Activated CD4-positive, alpha-beta T cell treated with anti-CD3 and anti-CD28 coated beads, Interleukin-2, amount 50 U/mL, for 48 hours (primary cell): ENCODE measurements around the gene HUNK.
"Not testable (repeated sequence)": the region's sequence is repeated elsewhere in the genome, so short reads cannot be mapped to it uniquely, and the experiment has no call there.

Source experiments
- DNase-seq, 2 experiments: peaks; one replicate each; pipeline ENCODE4 v3.0.0-alpha.2; 2020

HUNK gene

GRCh38 chr21:31871371-31871770, 1.4 kb upstream of the HUNK start:
- DNase-seq, result not testable (repeated sequence)

DNA sequence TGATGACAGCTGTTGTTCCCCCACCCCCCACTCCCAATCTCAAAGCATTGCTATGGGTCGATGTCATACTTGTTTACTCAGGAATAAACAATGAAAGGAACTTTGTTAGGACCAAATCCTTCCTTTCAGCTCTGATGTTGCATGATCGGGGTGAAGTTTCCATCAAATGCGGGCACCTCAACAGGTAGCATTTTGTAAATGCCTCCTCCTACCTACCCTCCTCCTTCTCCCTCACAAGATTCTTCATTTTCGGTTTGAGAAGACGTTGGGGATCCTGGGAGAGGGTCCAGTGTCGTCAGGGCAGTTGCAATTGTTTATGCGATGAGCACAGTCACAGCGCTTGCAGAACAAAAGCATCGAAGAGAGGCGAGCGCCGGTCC, 758 bp upstream of the HUNK start:
- DNase-seq, result no peak

- DNase-seq, result peak in 1 of 2 experiments; percentile 9
These were observed 465 bp downstream of the HUNK start for GRCh38 chr21:31873275-31873695.

DNA sequence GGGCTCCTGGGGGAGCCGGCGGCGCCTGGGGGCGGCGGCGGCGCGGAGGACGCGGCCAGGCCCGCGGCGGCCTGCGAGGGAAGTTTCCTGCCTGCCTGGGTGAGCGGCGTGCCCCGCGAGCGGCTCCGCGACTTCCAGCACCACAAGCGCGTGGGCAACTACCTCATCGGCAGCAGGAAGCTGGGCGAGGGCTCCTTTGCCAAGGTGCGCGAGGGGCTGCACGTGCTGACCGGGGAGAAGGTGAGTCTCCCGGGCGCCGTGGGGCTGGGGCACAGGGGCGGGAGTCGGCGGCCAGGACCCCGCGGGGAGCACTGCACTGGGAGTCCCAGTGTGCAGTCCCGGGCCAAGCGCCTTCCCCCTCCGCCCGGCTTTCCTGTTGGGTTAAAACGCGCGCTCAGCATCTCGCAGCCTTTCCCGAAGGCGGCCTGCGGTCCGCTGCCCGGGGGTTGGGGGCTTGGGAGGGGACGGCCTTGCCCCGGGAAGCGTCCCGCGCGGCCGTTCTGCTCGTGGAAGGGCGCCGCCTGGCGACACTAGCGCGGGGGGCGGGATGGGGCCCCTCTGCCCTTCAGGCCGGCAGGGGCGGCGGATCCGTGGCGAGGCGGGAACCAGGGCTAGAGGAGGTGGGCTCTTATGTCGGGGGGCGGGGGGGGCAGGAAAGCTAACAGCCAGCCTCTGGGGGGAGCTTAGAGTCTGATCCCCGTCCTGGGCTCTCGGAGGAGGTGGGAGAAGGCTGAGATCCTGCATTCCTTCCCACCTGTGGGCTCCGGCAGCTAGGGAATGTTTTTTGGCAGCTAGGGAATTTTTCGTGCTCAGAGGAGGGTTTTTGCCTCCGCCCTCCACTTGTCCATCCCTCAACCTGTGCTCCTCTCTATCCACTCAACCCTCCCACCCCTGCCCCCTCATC, 1.1 kb downstream of the HUNK start:
- peak; percentile 67 to 72 for DNase-seq

- DNase-seq, result no peak
These were observed 2.0 kb downstream of the HUNK start for GRCh38 chr21:31874812-31875212.

DNA sequence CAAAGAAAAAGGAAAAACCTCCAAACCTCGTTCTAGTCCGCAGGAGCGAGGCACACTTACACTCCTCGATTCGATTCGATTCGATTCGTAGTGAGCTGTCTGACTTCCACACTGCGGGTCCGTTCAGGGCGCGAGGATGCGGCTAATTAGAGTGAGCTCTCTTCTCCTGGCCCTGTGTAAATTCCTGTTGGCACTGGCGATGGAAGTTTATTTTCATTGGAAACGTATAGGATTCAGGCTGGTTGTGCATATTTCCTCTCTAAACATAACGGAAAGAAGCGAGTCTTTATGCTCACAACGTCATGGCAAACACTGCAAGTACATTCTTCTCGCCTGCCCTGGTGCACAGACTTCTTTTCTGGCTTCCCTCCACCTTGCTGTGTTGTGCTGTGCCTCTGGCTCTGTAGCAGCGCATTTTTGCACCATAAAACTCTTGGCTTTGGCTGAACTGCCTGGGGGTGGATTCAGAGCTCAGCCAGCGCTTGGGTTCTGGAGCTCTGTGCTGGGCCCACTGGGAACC, 2.7 kb downstream of the HUNK start:
- no peak for DNase-seq

GRCh38 chr21:31877463-31877957, 4.7 kb downstream of the HUNK start:
- no peak for DNase-seq

DNA sequence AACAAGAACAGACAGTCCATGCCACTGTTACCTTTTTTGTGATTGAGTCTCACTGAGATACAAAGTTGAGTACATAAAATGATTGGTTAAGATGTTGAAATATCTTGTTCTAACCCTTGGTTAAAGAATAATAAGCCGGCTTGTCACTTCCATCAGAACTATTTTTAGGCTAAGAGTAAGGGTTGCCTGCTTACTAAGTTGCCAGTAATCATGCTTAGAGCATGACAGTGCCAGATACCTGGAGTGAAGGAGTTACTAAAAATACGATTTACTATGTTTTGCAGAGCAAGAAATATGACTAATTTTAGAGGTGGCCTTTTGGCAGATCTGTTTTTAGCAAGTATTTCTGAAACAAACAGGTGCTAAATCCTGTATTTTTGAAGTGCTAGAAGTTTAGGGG, 6.0 kb downstream of the HUNK start:
- no peak for DNase-seq

DNA sequence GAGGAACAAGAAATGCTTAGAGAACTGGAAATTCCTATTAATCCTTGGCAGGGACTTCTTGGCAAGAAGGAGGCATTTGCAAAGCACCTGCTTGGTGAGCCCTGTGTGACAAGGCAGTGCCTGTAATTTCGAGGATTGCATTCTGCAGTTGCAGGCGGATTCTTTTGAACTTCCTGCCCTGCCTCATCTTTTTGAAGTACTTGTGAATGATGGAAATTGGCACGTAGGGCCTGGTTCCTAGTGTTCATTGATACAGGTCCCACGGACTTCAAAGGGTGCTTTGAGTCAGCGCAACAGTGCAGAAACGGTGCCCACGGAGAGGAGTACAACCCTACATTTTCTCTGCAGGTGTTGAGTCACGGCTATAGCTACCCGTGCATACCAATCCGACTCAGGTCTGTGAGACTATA, 6.4 kb downstream of the HUNK start:
- no peak for DNase-seq

DNA sequence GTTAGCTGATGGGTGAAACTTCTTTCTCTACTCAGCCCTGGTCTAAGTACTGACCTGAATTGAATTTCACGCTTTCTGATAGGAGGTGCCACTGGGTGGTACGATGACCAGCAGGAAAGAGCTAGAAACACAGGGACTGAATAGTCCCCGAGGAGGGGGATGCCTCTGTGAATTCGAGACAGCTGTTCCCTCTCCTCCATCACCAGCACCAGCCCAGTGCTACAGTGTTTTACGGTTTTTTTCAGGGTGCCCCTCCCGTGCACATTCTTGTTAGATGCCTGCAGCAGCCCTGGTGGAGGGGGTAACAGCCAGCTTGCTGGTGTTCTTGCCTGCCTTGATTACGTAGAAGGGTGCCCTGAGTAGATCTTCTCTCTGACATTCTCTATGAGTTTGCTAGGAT, 7.1 kb downstream of the HUNK start:
- no peak for DNase-seq

GRCh38 chr21:31880816-31881215, 8.0 kb downstream of the HUNK start:
- no peak for DNase-seq

- no peak for DNase-seq
These were observed 9.9 kb downstream of the HUNK start for GRCh38 chr21:31882711-31883110.

DNA sequence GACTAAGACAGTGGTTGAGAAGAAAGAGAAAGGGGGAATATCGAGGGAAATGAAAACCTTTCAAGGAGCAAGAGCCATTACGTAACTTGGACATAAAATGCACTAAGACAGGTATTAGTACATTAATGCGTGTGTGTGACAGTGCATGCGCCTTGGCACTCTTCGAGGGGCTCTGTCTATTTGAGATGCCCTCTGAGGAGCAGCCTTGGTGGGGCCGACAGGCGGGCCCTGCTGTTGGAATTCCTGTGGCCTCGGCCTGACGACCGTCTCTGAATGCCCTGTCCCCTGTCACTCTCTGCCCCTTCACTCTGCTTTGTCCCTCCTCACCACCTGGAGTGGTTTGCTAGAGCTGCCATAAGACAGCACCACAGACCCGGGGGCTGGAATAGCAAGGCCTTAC, 12.3 kb downstream of the HUNK start:
- no peak for DNase-seq

- DNase-seq, result no peak
These were observed 14.1 kb downstream of the HUNK start for GRCh38 chr21:31886915-31887314.

GRCh38 chr21:31887391-31887841, 14.6 kb downstream of the HUNK start:
- no peak for DNase-seq

DNA sequence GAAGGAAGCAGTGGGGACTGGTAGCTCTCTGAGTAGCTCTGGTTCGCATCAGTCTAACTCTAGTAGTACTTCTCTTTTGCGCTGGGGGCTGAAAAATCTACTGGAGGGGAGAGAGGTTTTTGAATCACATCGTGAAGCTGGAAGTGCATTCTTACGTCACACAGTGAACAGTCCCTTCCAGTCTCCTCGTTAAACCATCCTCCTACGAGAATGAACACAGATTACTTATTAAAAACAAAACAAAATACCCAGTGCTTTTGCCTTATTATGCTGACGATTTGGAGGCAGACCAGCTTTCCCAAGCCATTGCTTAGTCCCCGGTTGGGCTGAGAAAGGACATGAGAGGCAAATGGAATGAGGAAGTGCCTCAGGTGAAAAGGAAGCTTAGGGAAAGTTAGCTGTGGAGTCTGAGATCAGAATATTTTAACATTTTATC, 16.1 kb downstream of the HUNK start:
- no peak for DNase-seq

- DNase-seq, result no peak
These were observed 16.6 kb downstream of the HUNK start for GRCh38 chr21:31889460-31889859.

GRCh38 chr21:31892686-31893085, 19.9 kb downstream of the HUNK start:
- no peak for DNase-seq

DNA sequence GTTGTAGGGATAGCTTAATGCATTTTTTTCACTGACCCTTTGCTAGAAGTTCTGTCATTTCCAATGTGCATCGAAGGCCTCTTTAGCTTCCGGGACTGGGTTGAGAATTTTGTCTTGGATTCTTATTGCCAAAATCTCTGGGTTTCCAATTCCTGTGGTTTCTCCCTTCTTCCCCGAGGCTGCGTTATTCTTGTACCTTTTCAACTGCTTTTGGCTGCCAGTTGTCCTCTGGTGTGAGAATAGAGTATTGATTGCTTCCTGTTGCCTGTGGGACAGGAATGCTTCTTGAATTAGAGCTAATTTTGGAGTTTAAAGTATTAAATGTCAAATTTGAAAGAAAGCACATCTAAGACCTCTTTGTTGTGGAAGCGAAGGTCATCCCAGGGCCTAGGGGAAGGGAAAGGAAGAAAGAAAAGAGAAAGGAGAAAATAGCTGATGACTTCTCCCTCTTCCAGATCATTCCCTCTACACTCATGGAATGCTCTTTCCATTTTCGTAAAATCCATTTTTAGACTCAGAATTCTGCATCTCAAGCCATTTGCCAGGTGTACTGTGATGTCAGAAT, 21.1 kb downstream of the HUNK start:
- no peak for DNase-seq

- DNase-seq, result no peak
These were observed 21.6 kb downstream of the HUNK start for GRCh38 chr21:31894457-31894856.

GRCh38 chr21:31895077-31895835, 22.4 kb downstream of the HUNK start:
- no peak for DNase-seq

GRCh38 chr21:31896019-31896418, 23.2 kb downstream of the HUNK start:
- no peak for DNase-seq

DNA sequence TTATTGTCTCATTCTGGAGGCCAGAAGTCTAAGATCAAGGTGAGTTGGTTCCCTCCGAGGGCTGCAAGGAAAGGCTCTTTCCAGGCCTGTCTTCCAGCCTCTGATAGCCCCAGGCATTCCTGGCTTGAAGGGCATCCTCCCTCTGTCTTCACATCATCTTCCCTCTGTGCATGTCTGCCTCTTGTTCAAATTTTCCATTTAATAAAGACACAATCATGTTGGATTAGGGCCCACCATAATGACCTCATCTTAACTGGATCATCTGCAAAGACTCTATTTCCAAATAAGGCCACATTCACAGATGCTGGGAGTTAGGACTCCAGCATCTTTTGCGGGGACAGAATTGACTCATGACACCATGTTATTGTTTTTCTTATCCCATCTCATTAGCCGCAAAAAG, 24.5 kb downstream of the HUNK start:
- DNase-seq, result no peak
